C4-2B (cell line): ENCODE measurements around the gene PYDC2.

Experiments
- CTCF ChIP-seq: fragments of 450-650 bp; conservative IDR thresholded peaks from 2 replicates; pipeline ENCODE4 v1.5.1; 2017; ENCODE audit warnings: mild to moderate bottlenecking
- ZFX ChIP-seq: fragments of 450-650 bp; IDR thresholded peaks from 2 replicates; pipeline ENCODE4 v1.6.1; 2017

GRCh38 chr3:191500892-191501291 is 39.9 kb downstream of the PYDC2 start:
- TF ChIP-seq CTCF (no peak), ZFX (no peak)
